ENCODE data around the gene MOBP. TPM values are rescaled to one million over a fixed set of nuclear protein-coding genes. Genes with fewer than 3 reads are reported as not detected.

MOBP gene
- total and polyA plus RNA-seq, 4 donors = not detected

DNA sequence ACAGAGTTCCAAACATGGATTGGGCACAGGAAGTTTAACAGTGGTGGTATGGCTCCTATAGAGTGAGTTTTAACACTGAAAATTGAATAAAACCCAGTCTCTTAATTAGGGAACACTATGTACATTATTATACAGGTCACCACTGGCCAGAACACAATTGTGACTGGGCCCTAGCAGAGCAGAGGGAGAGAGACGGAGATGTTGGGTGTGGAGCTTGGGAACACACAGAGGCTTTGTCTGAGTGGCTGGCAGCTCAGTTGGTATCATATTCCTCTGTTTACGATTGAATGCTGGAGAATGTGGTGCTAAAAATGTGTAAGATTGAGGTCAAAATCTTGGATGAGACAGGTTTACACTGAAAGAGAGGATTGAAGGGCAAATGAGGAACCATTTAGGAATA lies 6.8 kb upstream of the MOBP start:
- no peaks in the 10 kb centered on the region for H3K9me3 ChIP-seq (ENCODE audit: control insufficient read depth in 4 of 4, low read length in 3 of 4)
- no peak for DNase-seq (ENCODE audit: low spot score)
- 85% methylated on average over 2 of the region's 2 CpGs for WGBS
- H3K27me3 ChIP-seq (ENCODE audit: control insufficient read depth in 4 of 4, insufficient read depth in 4 of 4, low read length in 3 of 4) = peaks cover 0 to 2% (median 0%) of the 10 kb centered on the region in 4 donors
- H3K36me3 ChIP-seq (ENCODE audit: control insufficient read depth in 4 of 4, insufficient read depth in 3 of 4, low read depth in 1 of 4, low read length in 3 of 4) = no peaks in the 10 kb centered on the region
- no peak overlapping the region for H3K9ac ChIP-seq (ENCODE audit: low read depth in 1 of 2, low read length in 2 of 2)
- no peak overlapping the region for H3K4me3 ChIP-seq (ENCODE audit: low read depth in 1 of 3, low read length in 3 of 3)
- no peaks in the 10 kb centered on the region for H3K4me1 ChIP-seq (ENCODE audit: control insufficient read depth in 4 of 4, insufficient read depth in 4 of 4, low read length in 3 of 4)
- TF ChIP-seq NR2F2 (IDR thresholded peaks at IDR 0.05) = no peak
- TF ChIP-seq, protein P1, sequence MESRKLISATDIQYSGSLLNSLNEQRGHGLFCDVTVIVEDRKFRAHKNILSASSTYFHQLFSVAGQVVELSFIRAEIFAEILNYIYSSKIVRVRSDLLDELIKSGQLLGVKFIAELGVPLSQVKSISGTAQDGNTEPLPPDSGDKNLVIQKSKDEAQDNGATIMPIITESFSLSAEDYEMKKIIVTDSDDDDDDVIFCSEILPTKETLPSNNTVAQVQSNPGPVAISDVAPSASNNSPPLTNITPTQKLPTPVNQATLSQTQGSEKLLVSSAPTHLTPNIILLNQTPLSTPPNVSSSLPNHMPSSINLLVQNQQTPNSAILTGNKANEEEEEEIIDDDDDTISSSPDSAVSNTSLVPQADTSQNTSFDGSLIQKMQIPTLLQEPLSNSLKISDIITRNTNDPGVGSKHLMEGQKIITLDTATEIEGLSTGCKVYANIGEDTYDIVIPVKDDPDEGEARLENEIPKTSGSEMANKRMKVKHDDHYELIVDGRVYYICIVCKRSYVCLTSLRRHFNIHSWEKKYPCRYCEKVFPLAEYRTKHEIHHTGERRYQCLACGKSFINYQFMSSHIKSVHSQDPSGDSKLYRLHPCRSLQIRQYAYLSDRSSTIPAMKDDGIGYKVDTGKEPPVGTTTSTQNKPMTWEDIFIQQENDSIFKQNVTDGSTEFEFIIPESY (IDR thresholded peaks at IDR 0.05) = no peak
- H3K27ac ChIP-seq (ENCODE audit: low read depth in 1 of 2, low read length in 2 of 2) = no peak overlapping the region

DNA sequence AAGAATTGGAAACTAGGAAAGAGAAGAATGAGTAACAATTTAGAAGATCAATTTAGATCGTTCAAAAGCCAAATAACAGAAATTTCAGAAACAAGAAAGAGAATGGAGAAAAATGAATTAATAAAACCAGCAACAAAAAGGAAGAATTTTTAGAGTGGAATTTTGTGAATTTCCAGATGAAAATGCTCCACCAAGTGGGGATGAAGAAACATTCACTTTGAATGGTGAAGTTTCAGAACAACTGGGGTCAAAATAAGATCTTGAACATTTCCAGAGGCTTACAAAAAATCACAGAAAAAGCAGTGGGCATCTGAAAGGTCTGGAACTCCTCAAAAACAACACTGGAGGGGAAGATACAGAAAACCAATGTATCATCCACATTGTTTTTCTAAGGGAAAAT lies 4.2 kb upstream of the MOBP start:
- WGBS = 0% methylated on average over 1 of the region's 1 CpG
- Histone ChIP-seq H3K36me3 (ENCODE audit: control insufficient read depth in 4 of 4, insufficient read depth in 3 of 4, low read depth in 1 of 4, low read length in 3 of 4) (no peaks in the 10 kb centered on the region), H3K9ac (ENCODE audit: low read depth in 1 of 2, low read length in 2 of 2) (no peak overlapping the region), H3K27ac (ENCODE audit: low read depth in 1 of 2, low read length in 2 of 2) (no peak overlapping the region), H3K9me3 (ENCODE audit: control insufficient read depth in 4 of 4, low read length in 3 of 4) (no peaks in the 10 kb centered on the region), H3K27me3 (ENCODE audit: control insufficient read depth in 4 of 4, insufficient read depth in 4 of 4, low read length in 3 of 4) (peaks cover 0 to 2% (median 0%) of the 10 kb centered on the region in 4 donors), H3K4me1 (ENCODE audit: control insufficient read depth in 4 of 4, insufficient read depth in 4 of 4, low read length in 3 of 4) (no peaks in the 10 kb centered on the region), H3K4me3 (ENCODE audit: low read depth in 1 of 3, low read length in 3 of 3) (no peak overlapping the region)
- TF ChIP-seq YY1 (IDR thresholded peaks at IDR 0.05) = no peak
- no peak for TF ChIP-seq FOXA1 (IDR thresholded peaks at IDR 0.05)
- no peak for TF ChIP-seq REST (IDR thresholded peaks at IDR 0.05)
- TF ChIP-seq HNF4A (conservative IDR thresholded peaks at IDR 0.05) = no peak
- TF ChIP-seq EGR1 (IDR thresholded peaks at IDR 0.05; ENCODE audit: low read depth in 2 of 2) = no peak
- TF ChIP-seq, protein P1 (IDR thresholded peaks at IDR 0.05) = no peak
- no peak for TF ChIP-seq TAF1 (conservative IDR thresholded peaks at IDR 0.05)
- no peak for TF ChIP-seq RXRA (IDR thresholded peaks at IDR 0.05)
- TF ChIP-seq ATF3 (IDR thresholded peaks at IDR 0.05) = no peak
- TF ChIP-seq JUND (IDR thresholded peaks at IDR 0.05) = no peak
- no peak for TF ChIP-seq MAX (IDR thresholded peaks at IDR 0.05)
- no peak for TF ChIP-seq FOXA2 (IDR thresholded peaks at IDR 0.05)
- no peak for TF ChIP-seq SP1 (IDR thresholded peaks at IDR 0.05)
- no peak for TF ChIP-seq CTCF (IDR thresholded peaks at IDR 0.05; ENCODE audit: low read depth, low read length, missing input control)
- DNase-seq (ENCODE audit: low spot score) = no peak
